T-cell (primary cell): ENCODE results near the gene NIPAL3. TPM values are rescaled to one million over a fixed set of nuclear protein-coding genes. Genes with fewer than 3 reads are reported as not detected.
A peak's percentile ranks its signal among the peaks of the same experiment; 100 is the strongest.

ENCODE experiments used
- ATAC-seq, 4 experiments: fragments of 200-7000 bp in 3 of 4; fragments of 150-1000 bp in 1 of 4; cut with Tn5 transposase; replicated peaks in 1 of 4; 1 replicate in 3 of 4; 2 replicates in 1 of 4; pipeline ENCODE4 v1.10.0; 2021; ENCODE audit warnings: moderate library complexity in 3 of 4, mild to moderate bottlenecking in 2 of 4, moderate number of reproducible peaks in 1 of 4
- CTCF ChIA-PET, 2 donors: fragments of 300-600 bp; sonication (Branson Sonifier 250); formaldehyde crosslinking; loops; one replicate each; lab custom pipeline; 2022; ENCODE audit warnings: antibody characterized with exemption in 2 of 2; lab: Charles Lee
- POLR2A ChIA-PET, 2 donors: fragments of 300-600 bp; sonication (Branson Sonifier 250); formaldehyde crosslinking; loops; one replicate each; lab custom pipeline; 2022; ENCODE audit warnings: antibody characterized with exemption in 2 of 2; lab: Charles Lee
- DNase-seq, 35 experiments: peaks; one replicate each; pipeline versions ENCODE4 v3.0.0 to v3.0.0-alpha.2; 2013 to 2023
- H3K27ac ChIP-seq: one replicate; pipeline ENCODE4 v1.5.1; 2013; ENCODE audit warnings: low read length
- H3K27me3 ChIP-seq, 2 experiments: replicated peaks in 1 of 2; 1 replicate in 1 of 2; 2 replicates in 1 of 2; pipeline versions ENCODE4 v1.6.1 to v1.7.0; 2013; ENCODE audit warnings: low read length in 1 of 2, mixed read lengths in 1 of 2; ENCODE audit not compliant: control insufficient read depth in 2 of 2, insufficient read depth in 2 of 2; ENCODE audit errors: extremely low read depth in 1 of 2
- H3K36me3 ChIP-seq, 2 donors: 1 replicate in 1 of 2; 2 replicates in 1 of 2; pipeline versions ENCODE4 v1.6.1 to v1.7.0; 2013; ENCODE audit warnings: low read length in 1 of 2; ENCODE audit not compliant: control insufficient read depth in 2 of 2, insufficient read depth in 1 of 2; ENCODE audit errors: extremely low read depth in 1 of 2
- H3K4me1 ChIP-seq, 2 experiments: 1 replicate in 1 of 2; 2 replicates in 1 of 2; pipeline versions ENCODE4 v1.6.1 to v1.7.0; 2013; ENCODE audit warnings: low read length in 2 of 2, mixed read lengths in 1 of 2; ENCODE audit not compliant: insufficient read depth in 2 of 2, control insufficient read depth in 1 of 2; ENCODE audit errors: extremely low read depth in 1 of 2
- H3K4me3 ChIP-seq, 2 donors: 1 replicate in 1 of 2; 2 replicates in 1 of 2; pipeline versions ENCODE4 v1.5.1 to v1.7.0; 2013; ENCODE audit warnings: mild to moderate bottlenecking in 2 of 2, low read length in 1 of 2, moderate library complexity in 1 of 2; ENCODE audit not compliant: control insufficient read depth in 1 of 2; ENCODE audit errors: extremely low read depth in 1 of 2
- H3K9me3 ChIP-seq: 2 replicates; pipeline ENCODE4 v1.7.0; 2013
- H3K27ac Mint-ChIP-seq, 2 donors: one replicate each; pipeline ENCODE4 v1.8.0; 2020 to 2021; ENCODE audit warnings: mild to moderate bottlenecking in 2 of 2, mixed read lengths in 2 of 2
- H3K27me3 Mint-ChIP-seq, 2 donors: one replicate each; pipeline ENCODE4 v1.8.0; 2021 to 2022; ENCODE audit warnings: mixed read lengths in 2 of 2
- H3K36me3 Mint-ChIP-seq: one replicate; pipeline ENCODE4 v1.8.0; 2021; ENCODE audit warnings: mixed read lengths
- H3K4me1 Mint-ChIP-seq, 3 donors: one replicate each; pipeline ENCODE4 v1.8.0; 2020 to 2022; ENCODE audit warnings: mixed read lengths in 3 of 3, mild to moderate bottlenecking in 1 of 3
- H3K4me3 Mint-ChIP-seq, 3 donors: one replicate each; pipeline ENCODE4 v1.8.0; 2020 to 2022; ENCODE audit warnings: mild to moderate bottlenecking in 3 of 3, mixed read lengths in 3 of 3, moderate library complexity in 3 of 3
- H3K9me3 Mint-ChIP-seq, 3 donors: one replicate each; pipeline ENCODE4 v1.8.0; 2020 to 2022; ENCODE audit warnings: mixed read lengths in 3 of 3
- WGBS: methylation state at CpG from one replicate; pipeline ENCODE4 v1.1.5; 2013; ENCODE audit warnings: missing lambda C conversion rate; ENCODE audit not compliant: insufficient coverage; 5-methylcytosine and 5-hydroxymethylcytosine counted together
- total RNA-seq, 35 experiments: library from RNA in 6 of 35; stranded (reverse) in 6 of 35; fragments of 120-200 nt in 1 of 35; gene quantifications; one replicate each; pipeline versions ENCODE4 v1.2.1 to v1.2.4 and lab custom pipeline; 2013 to 2026

NIPAL3 gene
- total RNA-seq, 5 donors from 2014 or later (not counting 1 experiment from before 2014, with no cell fraction given) = 49.0 to 71.4 (median 59.7) TPM

- WGBS = 90% methylated on average over 8 of the region's 13 CpGs
- H3K9me3 ChIP-seq = no peaks in the 10 kb centered on the region
- H3K4me3 ChIP-seq = no peak overlapping the region
- H3K9me3 Mint-ChIP-seq = no peaks in the 10 kb centered on the region
- peaks cover 0 to 2% of the 10 kb centered on the region in 2 donors for H3K36me3 ChIP-seq
- POLR2A ChIA-PET = interaction anchor here in 1 of 2 donors (0.6 kb wide), 1 partner anchor 28 kb away, joined by 3 read pairs; no protein-coding TSS in a partner anchor
- H3K36me3 Mint-ChIP-seq = peaks cover 28% of the 10 kb centered on the region
- peak in 3 of 4 experiments; percentile 20 to 96 (median 65) for ATAC-seq
- no peaks in the 10 kb centered on the region for H3K27me3 ChIP-seq
- peaks cover 9 to 28% (median 25%) of the 10 kb centered on the region in 3 donors for H3K4me1 Mint-ChIP-seq
- peak overlapping the region; percentile 81 to 94 for H3K27ac Mint-ChIP-seq
- peak overlapping the region; percentile 22 for H3K27ac ChIP-seq
- peaks cover 0 to 11% of the 10 kb centered on the region in 2 experiments for H3K4me1 ChIP-seq
- H3K4me3 Mint-ChIP-seq = peak overlapping the region in 1 of 3 donors; percentile 54
- no peaks in the 10 kb centered on the region for H3K27me3 Mint-ChIP-seq
- CTCF ChIA-PET = interaction anchor here in 1 of 2 donors (0.9 to 1.6 kb wide), 2 partner anchors 31 to 234 kb away, joined by 3 to 9 read pairs; partner anchors contain the start of gene NIPAL3
- DNase-seq = peak in 9 of 35 experiments; percentile 7 to 44 (median 15)
These were observed 31.1 kb upstream of the NIPAL3 start for GRCh38 chr1:24384251-24385090.

- WGBS = 93% methylated on average over 6 of the region's 12 CpGs
- Mint-ChIP-seq H3K9me3 (no peaks in the 10 kb centered on the region), H3K4me3 (no peak overlapping the region), H3K4me1 (peaks cover 9 to 28% (median 27%) of the 10 kb centered on the region in 3 donors), H3K36me3 (peaks cover 26% of the 10 kb centered on the region), H3K27ac (peak overlapping the region in 1 of 2 donors; percentile 94), H3K27me3 (no peaks in the 10 kb centered on the region)
- Histone ChIP-seq H3K4me3 (no peak overlapping the region), H3K27me3 (no peaks in the 10 kb centered on the region), H3K9me3 (no peaks in the 10 kb centered on the region), H3K4me1 (peaks cover 0 to 11% of the 10 kb centered on the region in 2 experiments), H3K36me3 (peaks cover 0 to 2% of the 10 kb centered on the region in 2 donors), H3K27ac (peak overlapping the region; percentile 22)
- peak in 1 of 4 experiments; percentile 65 for ATAC-seq
- POLR2A ChIA-PET = no interaction called here
- CTCF ChIA-PET = interaction anchor here in 1 of 2 donors (0.6 to 1.6 kb wide), 4 partner anchors 113 to 489 kb away, joined by 3 to 9 read pairs (median 4); no protein-coding TSS in a partner anchor
- peak in 26 of 35 experiments; percentile 12 to 56 (median 29) for DNase-seq
These were observed 30.3 kb upstream of the NIPAL3 start for GRCh38 chr1:24385160-24385940.

DNA sequence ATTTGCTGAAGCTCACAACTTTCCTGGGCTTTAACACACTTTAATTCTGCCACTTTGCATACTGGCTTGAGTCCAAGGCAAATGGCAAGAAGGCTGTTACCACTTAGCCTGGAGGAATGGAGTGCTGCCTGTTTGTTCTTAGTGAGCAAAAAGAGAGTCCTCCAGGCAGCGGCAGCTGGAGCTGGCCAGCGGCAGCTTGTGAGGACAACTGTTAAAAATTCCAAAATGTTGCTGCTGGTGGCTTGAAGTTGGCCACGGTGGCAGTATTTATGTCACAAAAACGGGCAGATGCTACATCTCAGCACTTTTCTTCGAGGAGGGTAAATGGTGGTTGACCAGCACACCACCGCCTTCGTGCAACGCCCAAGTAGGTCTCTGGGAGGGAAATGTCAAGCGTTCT, 29.4 kb upstream of the NIPAL3 start:
- WGBS = 84% methylated on average over 9 of the region's 9 CpGs
- Mint-ChIP-seq H3K27me3 (no peaks in the 10 kb centered on the region), H3K9me3 (no peaks in the 10 kb centered on the region), H3K4me1 (peaks cover 12 to 32% (median 28%) of the 10 kb centered on the region in 3 donors), H3K36me3 (peaks cover 20% of the 10 kb centered on the region), H3K4me3 (no peak overlapping the region), H3K27ac (peak overlapping the region in 1 of 2 donors; percentile 45)
- Histone ChIP-seq H3K4me3 (no peak overlapping the region), H3K36me3 (peaks cover 0 to 2% of the 10 kb centered on the region in 2 donors), H3K27me3 (no peaks in the 10 kb centered on the region), H3K4me1 (peaks cover 0 to 13% of the 10 kb centered on the region in 2 experiments), H3K9me3 (no peaks in the 10 kb centered on the region), H3K27ac (no peak overlapping the region)
- ATAC-seq = no peak
- DNase-seq = no peak
- POLR2A ChIA-PET = no interaction called here
- CTCF ChIA-PET = interaction anchor here in 1 of 2 donors (0.6 to 2.0 kb wide), 5 partner anchors 114 to 488 kb away, joined by 3 to 11 read pairs (median 4); no protein-coding TSS in a partner anchor

DNA sequence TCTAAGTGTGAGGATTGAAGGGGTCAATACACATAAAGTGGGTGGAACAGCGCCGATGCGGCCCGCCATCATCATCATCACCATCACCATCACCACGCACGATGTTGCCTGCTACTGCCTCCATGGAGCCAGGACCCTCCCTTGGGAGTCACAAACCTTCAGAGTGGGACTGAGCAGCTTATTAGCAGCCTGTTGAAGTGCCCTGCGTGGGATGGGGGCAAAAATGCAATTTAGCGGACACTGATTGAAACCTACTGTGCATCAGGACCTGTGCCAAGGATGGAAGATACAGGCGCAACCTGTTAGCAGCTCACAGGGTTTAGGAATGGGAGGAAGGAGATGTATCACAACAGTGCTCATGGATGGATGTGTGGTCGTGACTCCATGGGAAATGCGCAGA, 28.7 kb upstream of the NIPAL3 start:
- Histone ChIP-seq H3K9me3 (no peaks in the 10 kb centered on the region), H3K4me3 (no peak overlapping the region), H3K27me3 (no peaks in the 10 kb centered on the region), H3K4me1 (peaks cover 2 to 18% of the 10 kb centered on the region in 2 experiments), H3K36me3 (peaks cover 0 to 2% of the 10 kb centered on the region in 2 donors), H3K27ac (no peak overlapping the region)
- 100% methylated on average over 4 of the region's 11 CpGs for WGBS
- H3K27ac Mint-ChIP-seq = peak overlapping the region in 1 of 2 donors; percentile 45
- H3K4me3 Mint-ChIP-seq = no peak overlapping the region
- no peaks in the 10 kb centered on the region for H3K27me3 Mint-ChIP-seq
- ATAC-seq (no peak), DNase-seq (no peak)
- H3K9me3 Mint-ChIP-seq = no peaks in the 10 kb centered on the region
- ChIA-PET POLR2A (interaction anchor here in 1 of 2 donors (0.7 kb wide), 1 partner anchor 197 kb away, joined by 3 read pairs; no protein-coding TSS in a partner anchor), CTCF (interaction anchor here in 1 of 2 donors (0.7 to 2.0 kb wide), 3 partner anchors 23 to 237 kb away, joined by 3 to 11 read pairs (median 3); no protein-coding TSS in a partner anchor)
- H3K4me1 Mint-ChIP-seq = peaks cover 19 to 39% (median 35%) of the 10 kb centered on the region in 3 donors
- H3K36me3 Mint-ChIP-seq = peaks cover 16% of the 10 kb centered on the region

GRCh38 chr1:24387636-24388175, 27.9 kb upstream of the NIPAL3 start:
- WGBS = no CpG with 5 or more reads among the region's 1 CpG

More at GRCh38 chr1:24387636-24388175, 27.9 kb upstream of the NIPAL3 start:
- POLR2A ChIA-PET = interaction anchor here in 1 of 2 donors (0.7 kb wide), 1 partner anchor 198 kb away, joined by 3 read pairs; no protein-coding TSS in a partner anchor
- peaks cover 11% of the 10 kb centered on the region for H3K36me3 Mint-ChIP-seq
- Histone ChIP-seq H3K27me3 (no peaks in the 10 kb centered on the region), H3K4me3 (no peak overlapping the region), H3K9me3 (no peaks in the 10 kb centered on the region), H3K27ac (no peak overlapping the region), H3K4me1 (peaks cover 6 to 24% of the 10 kb centered on the region in 2 experiments), H3K36me3 (peaks cover 0 to 2% of the 10 kb centered on the region in 2 donors)
- H3K27me3 Mint-ChIP-seq = no peaks in the 10 kb centered on the region
- H3K27ac Mint-ChIP-seq = no peak overlapping the region
- no peak for ATAC-seq
- H3K9me3 Mint-ChIP-seq = no peaks in the 10 kb centered on the region
- CTCF ChIA-PET = interaction anchor here (0.7 to 2.0 kb wide), 5 partner anchors 22 to 237 kb away, joined by 3 to 11 read pairs (median 3); no protein-coding TSS in a partner anchor
- H3K4me1 Mint-ChIP-seq = peaks cover 27 to 47% (median 43%) of the 10 kb centered on the region in 3 donors
- DNase-seq = no peak
- H3K4me3 Mint-ChIP-seq = no peak overlapping the region
